K562 (cell line): ENCODE data around the gene TEX54. TPM values are rescaled to one million over a fixed set of nuclear protein-coding genes. Genes with fewer than 3 reads are reported as not detected.
A peak's percentile ranks its signal among the peaks of the same experiment; 100 is the strongest.

ENCODE experiments used
- ADNP ChIP-seq: fragments of 200-800 bp; sonication (Bioruptor generic); IDR thresholded peaks from 2 replicates; pipeline ENCODE4 v1.6.1; 2016; ENCODE audit warnings: missing genetic modification characterization, missing compliant biosample characterization
- DPF2 ChIP-seq: fragments of 450-650 bp; IDR thresholded peaks from 2 replicates; pipeline ENCODE4 v1.6.1; 2016
- MTA2 ChIP-seq: fragments of 450-650 bp; IDR thresholded peaks from 2 replicates; pipeline ENCODE4 v1.6.1; 2016; ENCODE audit warnings: low read depth
- PTBP1 ChIP-seq: fragments of 200-400 bp; formaldehyde crosslinking; IDR thresholded peaks from 2 replicates; pipeline ENCODE4 v1.6.1; 2017; ENCODE audit warnings: low read depth, low read length
- SAP30 ChIP-seq: fragments of 200-600 bp; sonication (generic); IDR thresholded peaks from 2 replicates; pipeline ENCODE4 v1.6.1; 2012; ENCODE audit warnings: borderline replicate concordance, low read depth, mild to moderate bottlenecking, moderate library complexity, low read length, control low read depth, inconsistent platforms; ENCODE audit not compliant: insufficient read depth, poor library complexity, severe bottlenecking
- TBP ChIP-seq: optimal IDR thresholded peaks from 2 replicates; pipeline ENCODE3; 2011; ENCODE audit warnings: low read depth, low read length, improper control_type of control experiment
- THAP7 ChIP-seq: fragments of 250-450 bp; sonication (Bioruptor Pico); IDR thresholded peaks from 2 replicates; pipeline ENCODE4 v1.5.0; 2021
- U2AF2 ChIP-seq: fragments of 200-400 bp; formaldehyde crosslinking; optimal IDR thresholded peaks from 2 replicates; pipeline ENCODE3; 2017; ENCODE audit warnings: low read depth, mild to moderate bottlenecking, low read length
- ZBTB40 ChIP-seq, 2 experiments: fragments of 450-650 bp in 1 of 2; sonication (generic) in 1 of 2; formaldehyde crosslinking in 1 of 2; IDR thresholded peaks; 2 replicates each; pipeline versions ENCODE4 v1.7.1 to v1.9.0; 2016 to 2022; ENCODE audit warnings: inconsistent platforms in 1 of 2, mild to moderate bottlenecking in 1 of 2, missing genetic modification reagents in 1 of 2
- ZNF280A ChIP-seq: fragments of 450-650 bp; IDR thresholded peaks from 2 replicates; pipeline ENCODE4 v1.6.1; 2018; ENCODE audit warnings: mild to moderate bottlenecking, low read depth; ENCODE audit not compliant: partially characterized antibody
- polyA plus RNA-seq, 8 experiments: library from polyadenylated mRNA; depleted of rRNA in 4 of 8; stranded (reverse) in 5 of 8; unstranded in 3 of 8; fragments of >200 nt; fragmentation: Nextera tagmentation in 2 of 8; fragmentation: Illumina TruSeq in 1 of 8; extraction: Ambion mirVana in 2 of 8; extraction: Trizol in 1 of 8; gene quantifications; 2 replicates each; pipeline versions ENCODE4 v1.2.1 to v1.2.3, GENCODE V29; 2011 to 2014; ENCODE audit warnings: inconsistent platforms in 1 of 8, missing spikeins in 1 of 8
- total RNA-seq, 7 experiments: library from RNA; depleted of rRNA in 6 of 7; stranded (reverse); fragments of >200 nt in 6 of 7; fragmentation: Illumina TruSeq in 2 of 7; extraction: Trizol in 2 of 7; gene quantifications; 2 replicates each; pipeline versions ENCODE4 v1.2.1 to v1.2.3, GENCODE V29; 2011 to 2021; ENCODE audit warnings: low replicate concordance in 1 of 7
- TF ChIP-seq, protein P1 (sequence below): conservative IDR thresholded peaks from 2 replicates; pipeline ENCODE4 v1.6.1; 2011; ENCODE audit warnings: low read depth, mild to moderate bottlenecking, low read length; ENCODE audit not compliant: control insufficient read depth
- TF ChIP-seq, protein P2 (sequence below): fragments of 450-650 bp; IDR thresholded peaks from 2 replicates; pipeline ENCODE4 v1.6.1; 2016; ENCODE audit warnings: antibody characterized with exemption

The TEX54 gene
- total and polyA plus RNA-seq, 9 of the 15 experiments (the other 6 are each of a cell fraction or from before 2014, with no cell fraction given) = not detected

DNA sequence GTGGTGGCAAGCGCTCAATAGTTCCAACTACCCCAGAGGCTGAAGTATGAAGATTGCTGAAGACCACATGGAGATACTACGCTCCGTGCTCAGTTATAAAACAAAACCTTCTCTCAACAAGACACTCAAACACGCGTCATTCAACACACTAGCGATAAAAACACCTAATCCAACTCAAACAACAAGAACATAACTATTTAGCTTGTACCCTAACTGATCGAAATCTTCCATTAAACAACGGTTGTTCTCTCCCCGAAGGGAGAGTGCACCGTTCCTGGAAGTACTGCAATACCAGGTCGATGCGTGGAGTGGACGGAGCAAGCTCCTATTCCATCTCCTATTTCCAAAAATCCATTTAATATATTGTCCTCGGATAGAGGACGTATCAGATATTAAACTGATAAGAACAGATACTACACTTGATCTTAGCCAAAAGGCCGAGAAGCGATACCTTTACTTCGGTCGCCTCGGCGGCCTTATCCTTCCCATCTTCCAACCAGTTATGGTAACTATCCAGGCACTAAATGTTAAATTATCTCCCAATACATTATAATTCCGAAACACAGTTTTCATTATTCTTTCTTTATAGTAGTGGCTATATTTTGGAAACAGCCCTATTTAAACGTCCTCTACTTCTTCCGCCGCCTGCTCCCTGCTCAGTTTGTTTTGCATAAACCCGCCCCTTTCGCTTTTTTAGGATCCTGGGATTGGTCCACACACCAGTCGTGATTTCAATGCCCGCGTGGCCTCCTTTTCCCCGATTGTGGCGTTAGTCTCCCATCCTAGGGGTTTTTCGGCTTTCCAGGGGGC is 8.9 kb upstream of the TEX54 start (continued):
- TF ChIP-seq ZBTB40 (IDR thresholded peaks at IDR 0.05) (peak; percentile 68), ZBTB40 (CRISPR knock-in tag; IDR thresholded peaks at IDR 0.05) (peak; percentile 82), MTA2 (peak; percentile 62), ZNF280A (no peak), TBP (no peak), THAP7 (peak; percentile 98), U2AF2 (no peak), ADNP (tag) (no peak), PTBP1 (no peak; the same call in 1 of the 2 replicates), DPF2 (peak; percentile 91), SAP30 (no peak)
- TF ChIP-seq, protein P1, sequence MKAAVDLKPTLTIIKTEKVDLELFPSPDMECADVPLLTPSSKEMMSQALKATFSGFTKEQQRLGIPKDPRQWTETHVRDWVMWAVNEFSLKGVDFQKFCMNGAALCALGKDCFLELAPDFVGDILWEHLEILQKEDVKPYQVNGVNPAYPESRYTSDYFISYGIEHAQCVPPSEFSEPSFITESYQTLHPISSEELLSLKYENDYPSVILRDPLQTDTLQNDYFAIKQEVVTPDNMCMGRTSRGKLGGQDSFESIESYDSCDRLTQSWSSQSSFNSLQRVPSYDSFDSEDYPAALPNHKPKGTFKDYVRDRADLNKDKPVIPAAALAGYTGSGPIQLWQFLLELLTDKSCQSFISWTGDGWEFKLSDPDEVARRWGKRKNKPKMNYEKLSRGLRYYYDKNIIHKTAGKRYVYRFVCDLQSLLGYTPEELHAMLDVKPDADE = peak; percentile 99
- TF ChIP-seq, protein P2, sequence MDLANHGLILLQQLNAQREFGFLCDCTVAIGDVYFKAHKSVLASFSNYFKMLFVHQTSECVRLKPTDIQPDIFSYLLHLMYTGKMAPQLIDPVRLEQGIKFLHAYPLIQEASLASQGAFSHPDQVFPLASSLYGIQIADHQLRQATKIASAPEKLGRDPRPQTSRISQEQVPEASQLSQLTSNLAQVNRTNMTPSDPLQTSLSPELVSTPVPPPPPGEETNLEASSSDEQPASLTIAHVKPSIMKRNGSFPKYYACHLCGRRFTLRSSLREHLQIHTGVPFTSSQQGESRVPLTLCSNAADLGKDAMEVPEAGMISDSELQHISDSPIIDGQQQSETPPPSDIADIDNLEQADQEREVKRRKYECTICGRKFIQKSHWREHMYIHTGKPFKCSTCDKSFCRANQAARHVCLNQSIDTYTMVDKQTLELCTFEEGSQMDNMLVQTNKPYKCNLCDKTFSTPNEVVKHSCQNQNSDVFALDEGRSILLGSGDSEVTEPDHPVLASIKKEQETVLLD = no peak
